K562 (cell line): ENCODE data around the gene UAP1. TPM values are rescaled to one million over a fixed set of nuclear protein-coding genes. Genes with fewer than 3 reads are reported as not detected.

Experiments used
- ATAC-seq: fragments of 200-7000 bp; cut with Tn5 transposase; 3 replicates; pipeline ENCODE4 v1.9.1; 2020; ENCODE audit warnings: moderate library complexity
- BruUV-seq: library from RNA; stranded (reverse); fragments of 400-500 nt; replicated peaks from 2 replicates; lab custom pipeline; 2021; lab: Mats Ljungman, UMichigan
- CTCF ChIA-PET: fragments of 300-600 bp; formaldehyde crosslinking; extraction: SDS; loops from one replicate; lab custom pipeline; 2021; ENCODE audit warnings: low intra/inter-chr PET ratio; lab: Yijun Ruan, JAX
- POLR2A ChIA-PET: fragments of 300-600, 350-650 bp; sonication (Branson Sonifier 250); formaldehyde crosslinking; extraction: SDS; loops from one replicate; lab custom pipeline; 2021; ENCODE audit warnings: antibody characterized with exemption, inconsistent platforms; lab: Yijun Ruan, JAX
- DNase-seq, 4 experiments: peaks; one replicate each; pipeline versions ENCODE4 v3.0.0 to v3.0.0-alpha.2; 2011 to 2018; ENCODE audit warnings: low spot score in 3 of 4, mixed read lengths in 3 of 4; ENCODE audit errors: extremely low read depth in 1 of 4
- FAIRE-seq: peaks from 2 replicates; lab custom pipeline; 2011; peaks lifted over from hg19 to GRCh38; lab: Jason Lieb, UNC
- H2AFZ ChIP-seq: 2 replicates; pipeline ENCODE4 v1.6.0; 2011; ENCODE audit warnings: low read depth, low read length, control low read depth, inconsistent platforms
- H3K27ac ChIP-seq: fragments of 200-600 bp; 3 replicates; pipeline ENCODE4 v1.8.0; 2011; ENCODE audit warnings: low read depth, mild to moderate bottlenecking, control low read depth, inconsistent platforms, low read length, moderate library complexity, mixed read lengths; ENCODE audit errors: extremely low read depth
- H3K27me3 ChIP-seq, 2 experiments: fragments of 300-600 bp in 1 of 2; 2 replicates in 1 of 2; 3 replicates in 1 of 2; pipeline versions ENCODE4 v1.6.0 to v1.8.0; 2011; ENCODE audit warnings: inconsistent platforms in 2 of 2, low read length in 2 of 2, mild to moderate bottlenecking in 1 of 2, mixed read lengths in 1 of 2, moderate library complexity in 1 of 2; ENCODE audit not compliant: control insufficient read depth in 2 of 2, insufficient read depth in 2 of 2
- H3K36me3 ChIP-seq: fragments of 300-600 bp; 3 replicates; pipeline ENCODE4 v1.8.0; 2011; ENCODE audit warnings: mild to moderate bottlenecking, low read length, inconsistent platforms; ENCODE audit not compliant: control insufficient read depth, insufficient read depth
- H3K4me1 ChIP-seq, 2 experiments: fragments of 200-600 bp in 1 of 2; replicated peaks in 1 of 2; 2 replicates in 1 of 2; 3 replicates in 1 of 2; pipeline versions ENCODE4 v1.5.1 to v1.8.0; 2011; ENCODE audit warnings: inconsistent platforms in 2 of 2, low read length in 2 of 2, mild to moderate bottlenecking in 1 of 2, mixed read lengths in 1 of 2, moderate library complexity in 1 of 2; ENCODE audit not compliant: control insufficient read depth in 2 of 2, insufficient read depth in 2 of 2
- H3K4me2 ChIP-seq: 2 replicates; pipeline ENCODE4 v1.6.1; 2011; ENCODE audit warnings: low read length, control low read depth, inconsistent platforms, mixed read lengths; ENCODE audit not compliant: insufficient read depth
- H3K4me3 ChIP-seq: fragments of 200-600 bp; sonication (generic), shearing (Covaris generic); 2 replicates; pipeline ENCODE4 v1.5.1; 2016; ENCODE audit warnings: control low read depth, inconsistent platforms
- H3K79me2 ChIP-seq: fragments of 200-600 bp; 3 replicates; pipeline ENCODE4 v1.8.0; 2011; ENCODE audit warnings: low read length, inconsistent platforms; ENCODE audit not compliant: control insufficient read depth, insufficient read depth
- H3K9ac ChIP-seq, 2 experiments: 2 replicates each; pipeline versions ENCODE4 v1.6.0 to v1.6.1; 2011; ENCODE audit warnings: low read depth in 2 of 2, low read length in 2 of 2, control low read depth in 1 of 2, inconsistent platforms in 1 of 2, mild to moderate bottlenecking in 1 of 2, mixed read lengths in 1 of 2; ENCODE audit not compliant: insufficient read depth in 1 of 2
- H3K9me1 ChIP-seq: one replicate; pipeline ENCODE4 v1.6.0; 2011; ENCODE audit warnings: inconsistent platforms, mild to moderate bottlenecking, low read length, moderate library complexity; ENCODE audit not compliant: control insufficient read depth, insufficient read depth
- H3K9me3 ChIP-seq: replicated peaks from 2 replicates; pipeline ENCODE4 v1.5.1; 2011; ENCODE audit warnings: low read depth, low read length, inconsistent platforms; ENCODE audit not compliant: control insufficient read depth, insufficient read depth
- H4K20me1 ChIP-seq: replicated peaks from 2 replicates; pipeline ENCODE4 v1.6.1; 2011; ENCODE audit warnings: low read length, inconsistent platforms, mixed read lengths; ENCODE audit not compliant: control insufficient read depth, insufficient read depth
- CAMTA2 ChIP-seq: fragments of 250-450 bp; sonication (Bioruptor Pico); conservative IDR thresholded peaks from 2 replicates; pipeline ENCODE4 v1.5.1; 2022
- CBX3 ChIP-seq, 2 experiments: IDR thresholded peaks; 1 replicate in 1 of 2; 2 replicates in 1 of 2; pipeline ENCODE4 v1.6.1; 2012; ENCODE audit warnings: inconsistent platforms in 2 of 2, low read length in 2 of 2, borderline replicate concordance in 1 of 2, control low read depth in 1 of 2
- CBX8 ChIP-seq: fragments of 200-600 bp; sonication (generic); IDR thresholded peaks from 2 replicates; pipeline ENCODE4 v1.6.1; 2012; ENCODE audit warnings: borderline replicate concordance, mixed run types, low read depth, mild to moderate bottlenecking, moderate library complexity, mixed read lengths, low read length, control low read depth, inconsistent platforms; ENCODE audit not compliant: poor library complexity, severe bottlenecking; ENCODE audit errors: extremely low read depth
- FUS ChIP-seq: fragments of 200-400 bp; formaldehyde crosslinking; optimal IDR thresholded peaks from 2 replicates; pipeline ENCODE3; 2017; ENCODE audit warnings: low read depth, low read length
- NR3C1 ChIP-seq: sonication (generic); formaldehyde crosslinking; IDR thresholded peaks from 2 replicates; pipeline ENCODE4 v1.8.1; 2022; ENCODE audit warnings: missing genetic modification reagents
- PRMT5 ChIP-seq: sonication (generic); formaldehyde crosslinking; IDR thresholded peaks from 2 replicates; pipeline ENCODE4 v1.5.0; 2020; ENCODE audit warnings: missing genetic modification reagents
- PYGO2 ChIP-seq: fragments of 450-650 bp; IDR thresholded peaks from 2 replicates; pipeline ENCODE4 v1.6.1; 2016; ENCODE audit warnings: mild to moderate bottlenecking, missing genetic modification characterization, moderate library complexity, missing compliant biosample characterization
- SMARCB1 ChIP-seq: IDR thresholded peaks from 2 replicates; pipeline ENCODE4 v1.6.1; 2011; ENCODE audit warnings: improper control_type of control experiment, low read depth; ENCODE audit not compliant: insufficient read length
- SMC3 ChIP-seq: conservative IDR thresholded peaks from 2 replicates; pipeline ENCODE4 v1.6.1; 2011; ENCODE audit warnings: low read depth, low read length, improper control_type of control experiment; ENCODE audit not compliant: insufficient read depth
- TAF9B ChIP-seq: fragments of 450-650 bp; IDR thresholded peaks from 2 replicates; pipeline ENCODE4 v1.6.1; 2018; ENCODE audit warnings: mild to moderate bottlenecking; ENCODE audit not compliant: partially characterized antibody
- WHSC1 ChIP-seq: IDR thresholded peaks from one replicate; pipeline ENCODE4 v1.6.1; 2012; ENCODE audit warnings: low read length, control low read depth, inconsistent platforms
- ZC3H8 ChIP-seq: fragments of 450-650 bp; IDR thresholded peaks from 2 replicates; pipeline ENCODE4 v1.6.1; 2017
- ZNF324 ChIP-seq: fragments of 250-450 bp; sonication (Bioruptor Pico); IDR thresholded peaks from 2 replicates; pipeline ENCODE4 v1.4.0; 2020; ENCODE audit warnings: mild to moderate bottlenecking
- ZNF436 ChIP-seq: fragments of 250-450, 450-650 bp; sonication (Bioruptor Pico); formaldehyde crosslinking; IDR thresholded peaks from 2 replicates; pipeline ENCODE4 v1.7.0; 2020; ENCODE audit warnings: mild to moderate bottlenecking
- WGBS: fragments of 100-300 bp; shearing (Covaris generic); methylation state at CpG from one replicate; pipeline ENCODE4 v1.1.6; 2016; ENCODE audit warnings: low coverage, mixed read lengths; ENCODE audit not compliant: insufficient coverage; ENCODE audit errors: missing lambda C conversion rate; 5-methylcytosine and 5-hydroxymethylcytosine counted together
- in situ Hi-C: fragments of 300-500 bp; cut with MboI; formaldehyde crosslinking; loops from 4 replicates; pipeline ENCODE4 v1.15.0; 2018; ENCODE audit warnings: inconsistent platforms, mixed read lengths
- intact Hi-C: fragments of 100-400 bp; cut with micrococcal nuclease; formaldehyde crosslinking; loops from 2 replicates; pipeline ENCODE4 v1.14.2; 2022
- polyA plus RNA-seq, 8 experiments: library from polyadenylated mRNA; depleted of rRNA in 4 of 8; stranded (reverse) in 5 of 8; unstranded in 3 of 8; fragments of >200 nt; fragmentation: Nextera tagmentation in 2 of 8; fragmentation: Illumina TruSeq in 1 of 8; extraction: Ambion mirVana in 2 of 8; extraction: Trizol in 1 of 8; gene quantifications; 2 replicates each; pipeline versions ENCODE4 v1.2.1 to v1.2.3, GENCODE V29; 2011 to 2014; ENCODE audit warnings: inconsistent platforms in 1 of 8, missing spikeins in 1 of 8
- total RNA-seq, 7 experiments: library from RNA; depleted of rRNA in 6 of 7; stranded (reverse); fragments of >200 nt in 6 of 7; fragmentation: Illumina TruSeq in 2 of 7; extraction: Trizol in 2 of 7; gene quantifications; 2 replicates each; pipeline versions ENCODE4 v1.2.1 to v1.2.3, GENCODE V29; 2011 to 2021; ENCODE audit warnings: low replicate concordance in 1 of 7
- TF ChIP-seq, protein P1 (sequence below): fragments of 250-450 bp; sonication (Bioruptor Pico); IDR thresholded peaks from 2 replicates; pipeline ENCODE4 v1.5.0; 2021
- TF ChIP-seq, protein P2 (sequence below): fragments of 250-450 bp; sonication (Bioruptor Pico); IDR thresholded peaks from 2 replicates; pipeline ENCODE4 v1.5.0; 2020; ENCODE audit warnings: mild to moderate bottlenecking

Gene UAP1
- total and polyA plus RNA-seq, 9 of the 15 experiments (the other 6 are each of a cell fraction or from before 2014, with no cell fraction given) = 182 to 317 (median 213) TPM

DNA sequence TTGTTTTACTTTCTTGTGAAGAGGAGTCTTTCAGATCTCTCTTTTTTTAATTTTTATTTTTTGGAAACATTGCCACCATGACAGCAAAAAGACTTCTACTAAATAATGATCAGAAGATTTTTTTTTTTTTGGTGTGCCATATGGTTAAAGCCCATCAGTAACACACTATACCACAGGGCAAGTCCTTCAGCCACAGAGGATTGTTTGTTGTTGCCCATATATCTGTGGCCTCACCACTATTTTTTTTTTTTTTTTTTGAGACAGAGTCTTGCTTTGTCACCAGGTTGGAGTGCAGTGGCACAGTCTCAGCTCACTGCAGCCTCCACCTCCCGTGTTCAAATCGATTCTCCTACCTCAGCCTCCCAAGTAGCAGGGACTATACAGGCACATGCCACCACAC lies 29.2 kb downstream of the UAP1 start:
- CTCF ChIA-PET = no interaction called here

DNA sequence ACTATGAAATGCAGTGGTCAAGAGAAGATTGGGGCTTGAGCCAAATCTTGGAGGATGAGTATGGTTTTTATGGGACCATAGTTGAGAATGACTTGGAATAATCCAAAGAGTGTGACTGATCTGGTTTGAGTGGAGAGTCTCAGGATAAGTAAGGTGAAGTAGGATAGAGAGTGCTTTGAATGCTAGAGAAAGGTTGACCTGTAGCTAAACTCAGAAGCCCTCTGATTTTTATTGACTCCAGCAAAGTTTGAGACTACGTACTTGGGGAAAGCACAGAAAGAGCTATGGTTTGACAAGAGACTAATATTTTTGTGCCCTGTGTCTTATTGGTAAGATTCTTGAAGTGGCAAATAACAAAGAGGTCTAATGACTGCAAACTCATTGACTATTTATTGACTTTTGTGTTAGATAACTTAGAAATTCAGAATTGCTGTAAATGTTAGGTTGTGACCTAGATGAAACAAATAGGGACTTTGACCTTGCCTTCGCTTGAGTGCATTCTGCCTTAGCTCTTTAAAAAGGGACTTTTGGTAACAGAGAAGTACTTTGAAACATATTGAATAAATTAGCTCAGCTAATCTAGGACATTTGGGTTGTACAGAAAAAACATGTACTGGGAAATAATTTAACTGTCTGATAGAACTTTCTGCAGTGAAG lies 35.1 kb downstream of the UAP1 start:
- ATAC-seq (no peak), FAIRE-seq (no peak), DNase-seq (no peak)
- H3K27ac ChIP-seq = no peak overlapping the region
- no peak overlapping the region for H3K4me2 ChIP-seq
- H2AFZ ChIP-seq = no peak overlapping the region
- H4K20me1 ChIP-seq = no peaks in the 10 kb centered on the region
- ChIA-PET CTCF (no interaction called here), POLR2A (interaction anchor here (0.8 to 1.1 kb wide), 5 partner anchors 9 to 724 kb away, joined by 3 to 4 read pairs (median 3); no protein-coding TSS in a partner anchor)
- H3K4me3 ChIP-seq = no peak overlapping the region
- no peaks in the 10 kb centered on the region for H3K9me1 ChIP-seq
- H3K79me2 ChIP-seq = no peaks in the 10 kb centered on the region
- in situ Hi-C loops (no loop called here), intact Hi-C loops (no loop called here)
- no peak overlapping the region for H3K9ac ChIP-seq
- H3K9me3 ChIP-seq = no peaks in the 10 kb centered on the region
- H3K36me3 ChIP-seq = peaks cover 93% of the 10 kb centered on the region
- no peaks in the 10 kb centered on the region for H3K27me3 ChIP-seq
- BruUV-seq = no TSS peak
- WGBS = 100% methylated on average over 2 of the region's 2 CpGs
- no peaks in the 10 kb centered on the region for H3K4me1 ChIP-seq
- TF ChIP-seq SMARCB1 (no peak), FUS (no peak), PYGO2 (tag) (no peak), TAF9B (no peak), NR3C1 (no peak), CAMTA2 (no peak), ZNF324 (CRISPR knock-in tag) (no peak), WHSC1 (no peak), ZC3H8 (no peak), CBX3 (IDR thresholded peaks at IDR 0.05; ENCODE audit: borderline replicate concordance in 1 of 2, low read length in 2 of 2) (no peak), SMC3 (no peak), PRMT5 (CRISPR knock-in tag) (no peak)
- TF ChIP-seq, protein P1, sequence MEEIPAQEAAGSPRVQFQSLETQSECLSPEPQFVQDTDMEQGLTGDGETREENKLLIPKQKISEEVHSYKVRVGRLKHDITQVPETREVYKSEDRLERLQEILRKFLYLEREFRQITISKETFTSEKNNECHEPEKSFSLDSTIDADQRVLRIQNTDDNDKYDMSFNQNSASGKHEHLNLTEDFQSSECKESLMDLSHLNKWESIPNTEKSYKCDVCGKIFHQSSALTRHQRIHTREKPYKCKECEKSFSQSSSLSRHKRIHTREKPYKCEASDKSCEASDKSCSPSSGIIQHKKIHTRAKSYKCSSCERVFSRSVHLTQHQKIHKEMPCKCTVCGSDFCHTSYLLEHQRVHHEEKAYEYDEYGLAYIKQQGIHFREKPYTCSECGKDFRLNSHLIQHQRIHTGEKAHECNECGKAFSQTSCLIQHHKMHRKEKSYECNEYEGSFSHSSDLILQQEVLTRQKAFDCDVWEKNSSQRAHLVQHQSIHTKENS (CRISPR knock-in tag) = no peak
- TF ChIP-seq, protein P2, sequence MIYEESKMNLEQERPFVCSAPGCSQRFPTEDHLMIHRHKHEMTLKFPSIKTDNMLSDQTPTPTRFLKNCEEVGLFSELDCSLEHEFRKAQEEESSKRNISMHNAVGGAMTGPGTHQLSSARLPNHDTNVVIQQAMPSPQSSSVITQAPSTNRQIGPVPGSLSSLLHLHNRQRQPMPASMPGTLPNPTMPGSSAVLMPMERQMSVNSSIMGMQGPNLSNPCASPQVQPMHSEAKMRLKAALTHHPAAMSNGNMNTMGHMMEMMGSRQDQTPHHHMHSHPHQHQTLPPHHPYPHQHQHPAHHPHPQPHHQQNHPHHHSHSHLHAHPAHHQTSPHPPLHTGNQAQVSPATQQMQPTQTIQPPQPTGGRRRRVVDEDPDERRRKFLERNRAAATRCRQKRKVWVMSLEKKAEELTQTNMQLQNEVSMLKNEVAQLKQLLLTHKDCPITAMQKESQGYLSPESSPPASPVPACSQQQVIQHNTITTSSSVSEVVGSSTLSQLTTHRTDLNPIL (CRISPR knock-in tag) = no peak

More for the DNA sequence above, 29.2 kb downstream of the UAP1 start:
- POLR2A ChIA-PET = interaction anchor here (0.9 to 2.1 kb wide), 4 partner anchors 9 to 16 kb away, joined by 3 to 6 read pairs (median 4); no protein-coding TSS in a partner anchor
- Histone ChIP-seq H3K36me3 (peaks cover 95% of the 10 kb centered on the region), H2AFZ (no peak overlapping the region), H3K27ac (no peak overlapping the region), H3K9me1 (no peaks in the 10 kb centered on the region), H3K4me2 (no peak overlapping the region), H3K4me3 (no peak overlapping the region), H3K79me2 (no peaks in the 10 kb centered on the region), H3K4me1 (no peaks in the 10 kb centered on the region), H3K27me3 (no peaks in the 10 kb centered on the region), H4K20me1 (no peaks in the 10 kb centered on the region), H3K9me3 (no peaks in the 10 kb centered on the region), H3K9ac (no peak overlapping the region)
- intact Hi-C loops = no loop called here
- TF ChIP-seq ZNF436 (no peak), CBX8 (no peak)
- BruUV-seq = no TSS peak
- ATAC-seq = no peak
- FAIRE-seq = no peak
- WGBS = 97% methylated on average over 2 of the region's 2 CpGs
- in situ Hi-C loops = no loop called here
- DNase-seq = no peak
